Spinal cord (tissue), 4 donors: ENCODE data around the gene DHX9. TPM values are rescaled to one million over a fixed set of nuclear protein-coding genes. Genes with fewer than 3 reads are reported as not detected.

ENCODE experiments used
- polyA plus RNA-seq, 2 donors: library from polyadenylated mRNA; unstranded; fragments of 120-200 nt; gene quantifications; one replicate each; pipeline ENCODE4 v1.2.1, GENCODE V29; 2013; ENCODE audit not compliant: insufficient read length in 2 of 2
- total RNA-seq, 2 donors: library from RNA; depleted of rRNA in 1 of 2; stranded (reverse); fragments of 120-200 nt in 1 of 2; fragments of >200 nt in 1 of 2; gene quantifications; one replicate each; pipeline versions ENCODE4 v1.2.3 to v1.2.4, GENCODE V29; 2013 to 2014

Gene DHX9
- total and polyA plus RNA-seq, 4 donors = 163 to 195 (median 180) TPM

Other genes starting within 250 kb of the DHX9 start
- 10 to 100 TPM in 1 of 2 donors, 1 to 10 TPM in 1; 7.4 to 13.1 TPM for gene RGS16, start 235.0 kb upstream of the DHX9 start, total RNA-seq
- 10 to 100 TPM; 15.0 to 18.5 TPM for gene RGS16, start 235.0 kb upstream of the DHX9 start, polyA plus RNA-seq
- gene RGS8, start 154.8 kb upstream of the DHX9 start, total RNA-seq = 1 to 10 TPM; 6.8 to 8.2 TPM
- gene RGS8, start 154.8 kb upstream of the DHX9 start, polyA plus RNA-seq = 1 to 10 TPM; 8.2 to 9.4 TPM
- gene NPL, start 49.6 kb upstream of the DHX9 start, total RNA-seq = 10 to 100 TPM; 14.3 to 60.3 TPM
- 10 to 100 TPM; 17.3 to 18.3 TPM for gene NPL, start 49.6 kb upstream of the DHX9 start, polyA plus RNA-seq
- gene SHCBP1L, start 113.8 kb downstream of the DHX9 start, total RNA-seq = under 1 TPM; 0.10 to 0.28 TPM
- under 1 TPM; 0.25 to 0.30 TPM for gene SHCBP1L, start 113.8 kb downstream of the DHX9 start, polyA plus RNA-seq
- 100 to 1,000 TPM; 170 to 174 TPM for gene LAMC1, start 184.1 kb downstream of the DHX9 start, total RNA-seq
- 10 to 100 TPM; 47.5 to 69.9 TPM for gene LAMC1, start 184.1 kb downstream of the DHX9 start, polyA plus RNA-seq